Ishikawa (cell line): ENCODE results near the gene CLEC19A.

Experiments
- CEBPB ChIP-seq: IDR thresholded peaks from 2 replicates; pipeline ENCODE4 v1.6.1; 2012
- NFIC ChIP-seq: IDR thresholded peaks from 2 replicates; pipeline ENCODE4 v1.6.1; 2012
- REST ChIP-seq: IDR thresholded peaks from 2 replicates; pipeline ENCODE4 v1.6.1; 2012; ENCODE audit warnings: low read depth, mild to moderate bottlenecking
- TAF1 ChIP-seq: IDR thresholded peaks from 2 replicates; pipeline ENCODE4 v1.6.1; 2012; ENCODE audit warnings: low read depth, mild to moderate bottlenecking
- TEAD4 ChIP-seq: IDR thresholded peaks from 2 replicates; pipeline ENCODE4 v1.6.1; 2012
- ZBTB7A ChIP-seq: IDR thresholded peaks from 2 replicates; pipeline ENCODE4 v1.6.1; 2012; ENCODE audit warnings: low read depth

- TF ChIP-seq TAF1: no peak
- TF ChIP-seq ZBTB7A: no peak
- no peak for TF ChIP-seq NFIC
- no peak for TF ChIP-seq CEBPB
- TF ChIP-seq TEAD4: no peak
- TF ChIP-seq REST: no peak
Measured at GRCh38 chr16:19316846-19317245, 31.3 kb downstream of the CLEC19A start.
